Endothelial cell of umbilical vein (primary cell): ENCODE measurements around the gene SPDL1.

Experiments used
- JUN ChIP-seq: IDR thresholded peaks from 2 replicates; pipeline ENCODE4 v1.6.1; 2011; ENCODE audit warnings: borderline replicate concordance, low read depth; ENCODE audit not compliant: insufficient read length, insufficient read depth
- MAX ChIP-seq: IDR thresholded peaks from 2 replicates; pipeline ENCODE4 v1.6.1; 2011; ENCODE audit not compliant: insufficient read depth, insufficient read length
- POLR2A ChIP-seq: IDR thresholded peaks from 2 replicates; pipeline ENCODE4 v1.6.1; 2012; ENCODE audit warnings: low read depth, mild to moderate bottlenecking, control low read depth, low read length
- TF ChIP-seq, protein P1 (sequence below), 2 donors: IDR thresholded peaks; 1 replicate in 1 of 2; 2 replicates in 1 of 2; pipeline ENCODE4 v1.5.1; 2011; ENCODE audit warnings: low read length in 2 of 2, mild to moderate bottlenecking in 2 of 2, moderate library complexity in 2 of 2, control low read depth in 1 of 2, inconsistent platforms in 1 of 2, low read depth in 1 of 2; ENCODE audit not compliant: insufficient read depth in 1 of 2; ENCODE audit errors: extremely low read depth in 1 of 2

- TF ChIP-seq, protein P1, sequence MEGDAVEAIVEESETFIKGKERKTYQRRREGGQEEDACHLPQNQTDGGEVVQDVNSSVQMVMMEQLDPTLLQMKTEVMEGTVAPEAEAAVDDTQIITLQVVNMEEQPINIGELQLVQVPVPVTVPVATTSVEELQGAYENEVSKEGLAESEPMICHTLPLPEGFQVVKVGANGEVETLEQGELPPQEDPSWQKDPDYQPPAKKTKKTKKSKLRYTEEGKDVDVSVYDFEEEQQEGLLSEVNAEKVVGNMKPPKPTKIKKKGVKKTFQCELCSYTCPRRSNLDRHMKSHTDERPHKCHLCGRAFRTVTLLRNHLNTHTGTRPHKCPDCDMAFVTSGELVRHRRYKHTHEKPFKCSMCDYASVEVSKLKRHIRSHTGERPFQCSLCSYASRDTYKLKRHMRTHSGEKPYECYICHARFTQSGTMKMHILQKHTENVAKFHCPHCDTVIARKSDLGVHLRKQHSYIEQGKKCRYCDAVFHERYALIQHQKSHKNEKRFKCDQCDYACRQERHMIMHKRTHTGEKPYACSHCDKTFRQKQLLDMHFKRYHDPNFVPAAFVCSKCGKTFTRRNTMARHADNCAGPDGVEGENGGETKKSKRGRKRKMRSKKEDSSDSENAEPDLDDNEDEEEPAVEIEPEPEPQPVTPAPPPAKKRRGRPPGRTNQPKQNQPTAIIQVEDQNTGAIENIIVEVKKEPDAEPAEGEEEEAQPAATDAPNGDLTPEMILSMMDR (IDR thresholded peaks at IDR 0.05; ENCODE audit: extremely low read depth in 1 of 2, insufficient read depth in 1 of 2, low read depth in 1 of 2, low read length in 2 of 2), result no peak
- no peak for TF ChIP-seq POLR2A
- no peak for TF ChIP-seq MAX
- TF ChIP-seq JUN, result no peak
Observed at GRCh38 chr5:169647566-169647965, 64.0 kb downstream of the SPDL1 start.
